HCT116 (cell line): ENCODE data around the gene CAB39L. TPM values are rescaled to one million over a fixed set of nuclear protein-coding genes. Genes with fewer than 3 reads are reported as not detected.

ENCODE experiments used
- ATAC-seq: fragments of 200-7000 bp; cut with Tn5 transposase; 2 replicates; pipeline ENCODE4 v1.9.1; 2020; ENCODE audit warnings: mild to moderate bottlenecking, moderate library complexity
- BruUV-seq: library from RNA; stranded (reverse); fragments of 400-500 nt; replicated peaks from 2 replicates; lab custom pipeline; 2021; lab: Mats Ljungman, UMichigan
- CTCF ChIA-PET: fragments of 300-600 bp; sonication (Branson Sonifier 250); formaldehyde crosslinking; loops from one replicate; lab custom pipeline; 2021; ENCODE audit warnings: antibody characterized with exemption; lab: Charles Lee
- POLR2A ChIA-PET: fragments of 300-600, 350-600 bp; sonication (Branson Sonifier 250); formaldehyde crosslinking; loops from one replicate; lab custom pipeline; 2021; ENCODE audit warnings: antibody characterized with exemption; lab: Charles Lee
- RAD21 ChIA-PET, 2 experiments: fragments of 300-600 bp; sonication (Branson Sonifier 250); formaldehyde crosslinking; loops; one replicate each; lab custom pipeline; 2023; ENCODE audit warnings: low total read pairs in 2 of 2; ENCODE audit not compliant: uncharacterized antibody in 2 of 2, unreplicated experiment in 2 of 2, low non-redundant PET in 1 of 2; lab: Charles Lee
- DNase-seq: peaks from one replicate; pipeline ENCODE4 v3.0.0-alpha.2; 2010; ENCODE audit warnings: low read depth, low spot score
- H2AFZ ChIP-seq: fragments of 200-600 bp; shearing (Covaris generic), sonication (generic); 2 replicates; pipeline ENCODE4 v1.6.1; 2017; ENCODE audit warnings: low read depth, mixed run types, mixed read lengths, antibody characterized with exemption, low read length; ENCODE audit not compliant: poor library complexity, severe bottlenecking
- H3K27ac ChIP-seq: 2 replicates; pipeline ENCODE4 v1.5.1; 2012; ENCODE audit warnings: low read depth, low read length
- H3K27me3 ChIP-seq: fragments of 200-600 bp; sonication (generic); 2 replicates; pipeline ENCODE4 v1.6.1; 2016; ENCODE audit warnings: mixed run types, low read length, mixed read lengths; ENCODE audit not compliant: insufficient read depth
- H3K36me3 ChIP-seq, 2 experiments: fragments of 200-500 bp in 1 of 2; fragments of 200-600 bp in 1 of 2; sonication (Bioruptor generic) in 1 of 2; sonication (generic) in 1 of 2; 2 replicates each; pipeline versions ENCODE4 v1.5.1 to v1.6.1; 2014 to 2016; ENCODE audit warnings: low read length in 2 of 2, inconsistent platforms in 1 of 2, mixed read lengths in 1 of 2, mixed run types in 1 of 2; ENCODE audit not compliant: insufficient read depth in 2 of 2, control insufficient read depth in 1 of 2
- H3K4me1 ChIP-seq, 2 experiments: fragments of 200-600 bp in 1 of 2; sonication (generic) in 1 of 2; 2 replicates each; pipeline versions ENCODE4 v1.5.1 to v1.6.1; 2012 to 2017; ENCODE audit warnings: low read length in 2 of 2, inconsistent platforms in 1 of 2, mild to moderate bottlenecking in 1 of 2, mixed read lengths in 1 of 2, mixed run types in 1 of 2, moderate library complexity in 1 of 2; ENCODE audit not compliant: insufficient read depth in 2 of 2, control insufficient read depth in 1 of 2
- H3K4me2 ChIP-seq: fragments of 200-600 bp; sonication (generic); 2 replicates; pipeline ENCODE4 v1.6.1; 2017; ENCODE audit warnings: mixed run types, low read length, mixed read lengths
- H3K4me3 ChIP-seq, 2 experiments: fragments of 200-600 bp in 1 of 2; sonication (generic) in 1 of 2; replicated peaks in 1 of 2; 2 replicates each; pipeline ENCODE4 v1.5.1; 2011 to 2016; ENCODE audit warnings: low read length in 2 of 2, control low read depth in 1 of 2, low read depth in 1 of 2, mild to moderate bottlenecking in 1 of 2, mixed read lengths in 1 of 2, mixed run types in 1 of 2
- H3K79me2 ChIP-seq: fragments of 200-600 bp; sonication (generic); 2 replicates; pipeline ENCODE4 v1.6.1; 2017; ENCODE audit warnings: mild to moderate bottlenecking, mixed run types, low read length, moderate library complexity, mixed read lengths; ENCODE audit not compliant: insufficient read depth
- H3K9ac ChIP-seq: fragments of 200-600 bp; sonication (generic); 2 replicates; pipeline ENCODE4 v1.6.1; 2016; ENCODE audit warnings: low read length, mixed read lengths
- H3K9me2 ChIP-seq: fragments of 200-600 bp; sonication (generic), shearing (Covaris generic); 2 replicates; pipeline ENCODE4 v1.6.1; 2017; ENCODE audit warnings: mixed run types, mild to moderate bottlenecking, moderate library complexity; ENCODE audit not compliant: insufficient read depth
- H3K9me3 ChIP-seq, 2 experiments: fragments of 200-500 bp in 1 of 2; fragments of 200-600 bp in 1 of 2; sonication (Bioruptor generic) in 1 of 2; sonication (generic) in 1 of 2; 2 replicates each; pipeline ENCODE4 v1.6.1; 2014 to 2017; ENCODE audit warnings: low read length in 2 of 2, mixed read lengths in 2 of 2, inconsistent platforms in 1 of 2, low read depth in 1 of 2, mild to moderate bottlenecking in 1 of 2, mixed run types in 1 of 2, moderate library complexity in 1 of 2; ENCODE audit not compliant: control insufficient read depth in 1 of 2, insufficient read depth in 1 of 2
- H4K20me1 ChIP-seq: fragments of 200-600 bp; sonication (generic), shearing (Covaris generic); 2 replicates; pipeline ENCODE4 v1.6.1; 2017; ENCODE audit warnings: mixed run types, mild to moderate bottlenecking, moderate library complexity; ENCODE audit not compliant: insufficient read depth
- CBX3 ChIP-seq: IDR thresholded peaks from 2 replicates; pipeline ENCODE4 v1.6.1; 2012; ENCODE audit warnings: low read depth
- EGR1 ChIP-seq: IDR thresholded peaks from 2 replicates; pipeline ENCODE4 v1.6.1; 2012; ENCODE audit warnings: low read depth
- ELF1 ChIP-seq: IDR thresholded peaks from 2 replicates; pipeline ENCODE4 v1.6.1; 2012; ENCODE audit warnings: low read depth, borderline replicate concordance
- EZH2 ChIP-seq: fragments of 200-600 bp; sonication (generic); IDR thresholded peaks from 2 replicates; pipeline ENCODE4 v1.6.1; 2017; ENCODE audit warnings: antibody characterized with exemption, mixed run types
- EZH2phosphoT487 ChIP-seq: fragments of 200-600 bp; IDR thresholded peaks from 2 replicates; pipeline ENCODE4 v1.6.1; 2018; ENCODE audit warnings: antibody characterized with exemption, borderline replicate concordance
- JUND ChIP-seq: IDR thresholded peaks from 2 replicates; pipeline ENCODE4 v1.6.1; 2012
- POLR2AphosphoS5 ChIP-seq: IDR thresholded peaks from 2 replicates; pipeline ENCODE4 v1.6.1; 2011; ENCODE audit warnings: mild to moderate bottlenecking, low read depth, low read length, moderate library complexity
- RAD21 ChIP-seq: IDR thresholded peaks from 2 replicates; pipeline ENCODE4 v1.6.1; 2012; ENCODE audit warnings: low read depth, mild to moderate bottlenecking
- SP1 ChIP-seq: IDR thresholded peaks from 2 replicates; pipeline ENCODE4 v1.6.1; 2012; ENCODE audit warnings: low read depth
- SRF ChIP-seq: IDR thresholded peaks from 2 replicates; pipeline ENCODE4 v1.6.1; 2012; ENCODE audit warnings: low read depth
- TCF7L2 ChIP-seq: IDR thresholded peaks from 2 replicates; pipeline ENCODE4 v1.7.0; 2011; ENCODE audit warnings: borderline replicate concordance, inconsistent platforms; ENCODE audit not compliant: insufficient read depth, insufficient read length; ENCODE audit errors: extremely low read depth
- YY1 ChIP-seq: IDR thresholded peaks from 2 replicates; pipeline ENCODE4 v1.6.1; 2011; ENCODE audit warnings: low read length, low read depth, moderate library complexity, mild to moderate bottlenecking; ENCODE audit not compliant: insufficient replicate concordance; ENCODE audit errors: extremely low read depth
- ZFX ChIP-seq: fragments of 450-650 bp; IDR thresholded peaks from 2 replicates; pipeline ENCODE4 v1.6.1; 2017
- ZNF274 ChIP-seq: fragments of 200-500 bp; sonication (Bioruptor generic); IDR thresholded peaks from 2 replicates; pipeline ENCODE4 v1.6.1; 2014; ENCODE audit warnings: mild to moderate bottlenecking, low read depth, low read length, inconsistent platforms
- intact Hi-C: fragments of 100-400 bp; cut with micrococcal nuclease; formaldehyde crosslinking; loops from 2 replicates; pipeline ENCODE4 v1.10.0; 2022
- total RNA-seq: library from RNA; stranded (reverse); gene quantifications from one replicate; pipeline ENCODE4 v1.2.1, GENCODE V29; 2021; ENCODE audit not compliant: unreplicated experiment
- TF ChIP-seq, protein P1 (sequence below), 3 experiments: fragments of 200-600 bp in 1 of 3; sonication (generic) in 1 of 3; IDR thresholded peaks in 2 of 3; conservative IDR thresholded peaks in 1 of 3; 2 replicates each; pipeline ENCODE4 v1.5.1; 2012 to 2017; ENCODE audit warnings: low read depth in 2 of 3, low read length in 2 of 3, antibody characterized with exemption in 1 of 3, borderline replicate concordance in 1 of 3, control low read depth in 1 of 3, mild to moderate bottlenecking in 1 of 3, mixed read lengths in 1 of 3, mixed run types in 1 of 3, moderate library complexity in 1 of 3; ENCODE audit not compliant: insufficient read depth in 1 of 3
- TF ChIP-seq, protein P2 (sequence below): IDR thresholded peaks from 2 replicates; pipeline ENCODE4 v1.6.1; 2012
- TF ChIP-seq, protein P3 (sequence below): IDR thresholded peaks from 2 replicates; pipeline ENCODE4 v1.6.1; 2012
- TF ChIP-seq, protein P4 (sequence below): IDR thresholded peaks from 2 replicates; pipeline ENCODE4 v1.6.1; 2012; ENCODE audit warnings: low read depth
- TF ChIP-seq, protein P5 (sequence below): IDR thresholded peaks from 2 replicates; pipeline ENCODE4 v1.6.1; 2011; ENCODE audit warnings: mild to moderate bottlenecking, low read length, moderate library complexity; ENCODE audit not compliant: insufficient replicate concordance; ENCODE audit errors: extremely low read depth

CAB39L gene
- total RNA-seq, 1 experiment from 2014 or later, result 6.1 TPM

DNA sequence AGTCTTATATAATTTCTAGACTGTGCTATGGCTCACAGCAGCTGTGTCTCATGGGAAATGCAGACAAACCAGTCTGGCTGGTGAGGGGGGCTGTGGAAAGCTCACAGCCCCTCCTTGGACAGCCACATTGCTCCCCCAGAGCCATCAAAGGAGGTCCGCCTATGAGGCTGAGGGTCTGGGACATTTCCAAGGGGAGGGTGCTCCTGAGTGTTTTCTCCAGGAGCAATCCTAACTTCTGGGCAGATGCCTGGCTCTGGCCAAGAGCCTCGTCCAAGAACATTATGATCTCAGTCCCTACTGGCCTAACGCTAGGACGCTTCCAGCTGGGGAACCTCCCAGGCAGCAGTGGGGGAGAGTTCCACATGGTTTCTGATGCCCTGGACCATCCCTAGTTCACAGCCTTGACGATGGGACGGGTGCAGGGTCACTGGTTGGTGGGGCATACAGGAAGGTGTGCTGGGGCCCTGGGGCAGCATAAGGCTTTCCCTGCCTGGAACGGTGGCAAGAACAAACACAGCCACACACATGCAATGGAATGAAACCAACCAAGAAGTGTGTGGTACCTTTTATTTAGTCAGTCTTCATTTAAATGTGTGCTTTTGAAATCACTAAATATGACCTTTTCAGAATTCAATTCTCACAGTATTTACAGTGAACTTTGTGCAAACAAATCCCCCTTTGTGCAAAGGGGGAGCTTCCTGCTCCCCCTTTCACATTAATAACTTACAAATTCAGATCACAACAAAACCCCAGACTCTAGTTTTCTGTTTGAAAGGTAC is 135.6 kb downstream of the CAB39L start:
- H4K20me1 ChIP-seq, result no peaks in the 10 kb centered on the region
- no peaks in the 10 kb centered on the region for H3K36me3 ChIP-seq
- no peaks in the 10 kb centered on the region for H3K9me2 ChIP-seq
- H3K4me3 ChIP-seq, result no peak overlapping the region
- no peak overlapping the region for H3K27ac ChIP-seq
- DNase-seq, result no peak
- TF ChIP-seq POLR2AphosphoS5 (no peak), ZNF274 (no peak), YY1 (no peak), EGR1 (no peak), CBX3 (no peak), JUND (no peak), EZH2phosphoT487 (no peak), ELF1 (no peak), RAD21 (no peak), TCF7L2 (no peak), EZH2 (no peak), SP1 (no peak), ZFX (no peak), SRF (no peak)
- TF ChIP-seq, protein P1, sequence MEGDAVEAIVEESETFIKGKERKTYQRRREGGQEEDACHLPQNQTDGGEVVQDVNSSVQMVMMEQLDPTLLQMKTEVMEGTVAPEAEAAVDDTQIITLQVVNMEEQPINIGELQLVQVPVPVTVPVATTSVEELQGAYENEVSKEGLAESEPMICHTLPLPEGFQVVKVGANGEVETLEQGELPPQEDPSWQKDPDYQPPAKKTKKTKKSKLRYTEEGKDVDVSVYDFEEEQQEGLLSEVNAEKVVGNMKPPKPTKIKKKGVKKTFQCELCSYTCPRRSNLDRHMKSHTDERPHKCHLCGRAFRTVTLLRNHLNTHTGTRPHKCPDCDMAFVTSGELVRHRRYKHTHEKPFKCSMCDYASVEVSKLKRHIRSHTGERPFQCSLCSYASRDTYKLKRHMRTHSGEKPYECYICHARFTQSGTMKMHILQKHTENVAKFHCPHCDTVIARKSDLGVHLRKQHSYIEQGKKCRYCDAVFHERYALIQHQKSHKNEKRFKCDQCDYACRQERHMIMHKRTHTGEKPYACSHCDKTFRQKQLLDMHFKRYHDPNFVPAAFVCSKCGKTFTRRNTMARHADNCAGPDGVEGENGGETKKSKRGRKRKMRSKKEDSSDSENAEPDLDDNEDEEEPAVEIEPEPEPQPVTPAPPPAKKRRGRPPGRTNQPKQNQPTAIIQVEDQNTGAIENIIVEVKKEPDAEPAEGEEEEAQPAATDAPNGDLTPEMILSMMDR (IDR thresholded peaks at IDR 0.05 in 2 of 3, conservative IDR thresholded peaks at IDR 0.05 in 1 of 3; ENCODE audit: borderline replicate concordance in 1 of 3, insufficient read depth in 1 of 3, low read depth in 2 of 3, low read length in 2 of 3), result no peak
- TF ChIP-seq, protein P2, sequence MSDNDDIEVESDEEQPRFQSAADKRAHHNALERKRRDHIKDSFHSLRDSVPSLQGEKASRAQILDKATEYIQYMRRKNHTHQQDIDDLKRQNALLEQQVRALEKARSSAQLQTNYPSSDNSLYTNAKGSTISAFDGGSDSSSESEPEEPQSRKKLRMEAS, result no peak
- TF ChIP-seq, protein P3, sequence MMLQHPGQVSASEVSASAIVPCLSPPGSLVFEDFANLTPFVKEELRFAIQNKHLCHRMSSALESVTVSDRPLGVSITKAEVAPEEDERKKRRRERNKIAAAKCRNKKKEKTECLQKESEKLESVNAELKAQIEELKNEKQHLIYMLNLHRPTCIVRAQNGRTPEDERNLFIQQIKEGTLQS, result no peak
- TF ChIP-seq, protein P4, sequence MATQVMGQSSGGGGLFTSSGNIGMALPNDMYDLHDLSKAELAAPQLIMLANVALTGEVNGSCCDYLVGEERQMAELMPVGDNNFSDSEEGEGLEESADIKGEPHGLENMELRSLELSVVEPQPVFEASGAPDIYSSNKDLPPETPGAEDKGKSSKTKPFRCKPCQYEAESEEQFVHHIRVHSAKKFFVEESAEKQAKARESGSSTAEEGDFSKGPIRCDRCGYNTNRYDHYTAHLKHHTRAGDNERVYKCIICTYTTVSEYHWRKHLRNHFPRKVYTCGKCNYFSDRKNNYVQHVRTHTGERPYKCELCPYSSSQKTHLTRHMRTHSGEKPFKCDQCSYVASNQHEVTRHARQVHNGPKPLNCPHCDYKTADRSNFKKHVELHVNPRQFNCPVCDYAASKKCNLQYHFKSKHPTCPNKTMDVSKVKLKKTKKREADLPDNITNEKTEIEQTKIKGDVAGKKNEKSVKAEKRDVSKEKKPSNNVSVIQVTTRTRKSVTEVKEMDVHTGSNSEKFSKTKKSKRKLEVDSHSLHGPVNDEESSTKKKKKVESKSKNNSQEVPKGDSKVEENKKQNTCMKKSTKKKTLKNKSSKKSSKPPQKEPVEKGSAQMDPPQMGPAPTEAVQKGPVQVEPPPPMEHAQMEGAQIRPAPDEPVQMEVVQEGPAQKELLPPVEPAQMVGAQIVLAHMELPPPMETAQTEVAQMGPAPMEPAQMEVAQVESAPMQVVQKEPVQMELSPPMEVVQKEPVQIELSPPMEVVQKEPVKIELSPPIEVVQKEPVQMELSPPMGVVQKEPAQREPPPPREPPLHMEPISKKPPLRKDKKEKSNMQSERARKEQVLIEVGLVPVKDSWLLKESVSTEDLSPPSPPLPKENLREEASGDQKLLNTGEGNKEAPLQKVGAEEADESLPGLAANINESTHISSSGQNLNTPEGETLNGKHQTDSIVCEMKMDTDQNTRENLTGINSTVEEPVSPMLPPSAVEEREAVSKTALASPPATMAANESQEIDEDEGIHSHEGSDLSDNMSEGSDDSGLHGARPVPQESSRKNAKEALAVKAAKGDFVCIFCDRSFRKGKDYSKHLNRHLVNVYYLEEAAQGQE, result no peak
- TF ChIP-seq, protein P5, sequence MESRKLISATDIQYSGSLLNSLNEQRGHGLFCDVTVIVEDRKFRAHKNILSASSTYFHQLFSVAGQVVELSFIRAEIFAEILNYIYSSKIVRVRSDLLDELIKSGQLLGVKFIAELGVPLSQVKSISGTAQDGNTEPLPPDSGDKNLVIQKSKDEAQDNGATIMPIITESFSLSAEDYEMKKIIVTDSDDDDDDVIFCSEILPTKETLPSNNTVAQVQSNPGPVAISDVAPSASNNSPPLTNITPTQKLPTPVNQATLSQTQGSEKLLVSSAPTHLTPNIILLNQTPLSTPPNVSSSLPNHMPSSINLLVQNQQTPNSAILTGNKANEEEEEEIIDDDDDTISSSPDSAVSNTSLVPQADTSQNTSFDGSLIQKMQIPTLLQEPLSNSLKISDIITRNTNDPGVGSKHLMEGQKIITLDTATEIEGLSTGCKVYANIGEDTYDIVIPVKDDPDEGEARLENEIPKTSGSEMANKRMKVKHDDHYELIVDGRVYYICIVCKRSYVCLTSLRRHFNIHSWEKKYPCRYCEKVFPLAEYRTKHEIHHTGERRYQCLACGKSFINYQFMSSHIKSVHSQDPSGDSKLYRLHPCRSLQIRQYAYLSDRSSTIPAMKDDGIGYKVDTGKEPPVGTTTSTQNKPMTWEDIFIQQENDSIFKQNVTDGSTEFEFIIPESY, result no peak
- TF ChIP-seq, all 23 proteins: peak for 0
- ChIA-PET RAD21 (no interaction called here), POLR2A (no interaction called here), CTCF (no interaction called here)
- Histone ChIP-seq H3K79me2 (no peaks in the 10 kb centered on the region), H3K9ac (no peak overlapping the region), H2AFZ (no peak overlapping the region), H3K9me3 (no peaks in the 10 kb centered on the region), H3K4me1 (peaks cover 7 to 12% of the 10 kb centered on the region in 2 experiments), H3K27me3 (no peaks in the 10 kb centered on the region), H3K4me2 (no peak overlapping the region)
- intact Hi-C loops, result no loop called here
- ATAC-seq, result no peak
- BruUV-seq, result no TSS peak
